MG63 (cell line): ENCODE measurements around the gene AOAH. TPM values are rescaled to one million over a fixed set of nuclear protein-coding genes. Genes with fewer than 3 reads are reported as not detected.
A peak's percentile ranks its signal among the peaks of the same experiment; 100 is the strongest.

ENCODE experiments used
- DNase-seq: peaks from one replicate; pipeline ENCODE4 v3.0.0-alpha.2; 2020
- H3K27me3 ChIP-seq: fragments of 250-450 bp; sonication (Bioruptor Pico); 2 replicates; pipeline ENCODE4 v1.5.1; 2020; ENCODE audit warnings: mild to moderate bottlenecking, moderate library complexity
- H3K36me3 ChIP-seq: fragments of 250-450 bp; sonication (Bioruptor Pico); 2 replicates; pipeline ENCODE4 v1.5.1; 2020; ENCODE audit warnings: mild to moderate bottlenecking, moderate library complexity
- H3K4me3 ChIP-seq: fragments of 250-450 bp; sonication (Bioruptor Pico); 2 replicates; pipeline ENCODE4 v1.5.1; 2020; ENCODE audit warnings: mild to moderate bottlenecking, moderate library complexity
- H3K9me3 ChIP-seq: fragments of 250-450 bp; sonication (Bioruptor Pico); 2 replicates; pipeline ENCODE4 v1.5.1; 2020; ENCODE audit warnings: mild to moderate bottlenecking, moderate library complexity
- total RNA-seq: library from RNA; depleted of rRNA; stranded (reverse); fragments of >200 nt; shearing (Covaris generic); gene quantifications from 2 replicates; pipeline ENCODE4 v1.2.3, GENCODE V29; 2014; ENCODE audit warnings: low replicate concordance; rRNA removed

The AOAH gene
- total RNA-seq = not detected in 2 replicates

- Histone ChIP-seq H3K9me3 (no peaks in the 10 kb centered on the region), H3K36me3 (no peaks in the 10 kb centered on the region), H3K4me3 (no peak within 1 kb of the TSS), H3K27me3 (no peaks in the 10 kb centered on the region)
- no peak for DNase-seq
Measured at GRCh38 chr7:36723951-36724664, at the start of gene AOAH. Gene AOAH (minus strand): TSS chr7:36724494. CDS start chr7:36724148, 346 bp downstream.

GRCh38 chr7:36766451-36766850 lies 42.2 kb upstream of the AOAH start:
- H3K36me3 ChIP-seq = no peaks in the 10 kb centered on the region
- H3K4me3 ChIP-seq = no peak overlapping the region
- H3K27me3 ChIP-seq = no peaks in the 10 kb centered on the region
- no peak for DNase-seq
- no peaks in the 10 kb centered on the region for H3K9me3 ChIP-seq

- Histone ChIP-seq H3K27me3 (no peaks in the 10 kb centered on the region), H3K4me3 (no peak overlapping the region)
- no peak for DNase-seq
Measured at GRCh38 chr7:36765605-36766004, 41.3 kb upstream of the AOAH start.

GRCh38 chr7:36764929-36765328 lies 40.6 kb upstream of the AOAH start:
- DNase-seq = no peak
- Histone ChIP-seq H3K9me3 (no peaks in the 10 kb centered on the region), H3K4me3 (no peak overlapping the region), H3K36me3 (no peaks in the 10 kb centered on the region), H3K27me3 (no peaks in the 10 kb centered on the region)

More at GRCh38 chr7:36765605-36766004, 41.3 kb upstream of the AOAH start:
- Histone ChIP-seq H3K36me3 (no peaks in the 10 kb centered on the region), H3K9me3 (no peaks in the 10 kb centered on the region)

GRCh38 chr7:36763132-36763816 lies 39.0 kb upstream of the AOAH start:
- no peaks in the 10 kb centered on the region for H3K9me3 ChIP-seq
- DNase-seq = no peak
- H3K36me3 ChIP-seq = no peaks in the 10 kb centered on the region
- no peaks in the 10 kb centered on the region for H3K27me3 ChIP-seq
- H3K4me3 ChIP-seq = no peak overlapping the region

- Histone ChIP-seq H3K36me3 (no peaks in the 10 kb centered on the region), H3K9me3 (no peaks in the 10 kb centered on the region), H3K27me3 (no peaks in the 10 kb centered on the region), H3K4me3 (no peak overlapping the region)
- DNase-seq = no peak
Measured at GRCh38 chr7:36762394-36762793, 38.1 kb upstream of the AOAH start.

- Histone ChIP-seq H3K9me3 (no peaks in the 10 kb centered on the region), H3K27me3 (no peaks in the 10 kb centered on the region), H3K36me3 (no peaks in the 10 kb centered on the region), H3K4me3 (no peak overlapping the region)
- DNase-seq = no peak
Measured at GRCh38 chr7:36761835-36762234, 37.5 kb upstream of the AOAH start.

GRCh38 chr7:36760856-36761762 lies 36.8 kb upstream of the AOAH start:
- no peaks in the 10 kb centered on the region for H3K27me3 ChIP-seq
- H3K36me3 ChIP-seq = no peaks in the 10 kb centered on the region
- no peak overlapping the region for H3K4me3 ChIP-seq
- H3K9me3 ChIP-seq = no peaks in the 10 kb centered on the region
- DNase-seq = no peak

- DNase-seq = no peak
- Histone ChIP-seq H3K4me3 (no peak overlapping the region), H3K27me3 (no peaks in the 10 kb centered on the region), H3K36me3 (no peaks in the 10 kb centered on the region), H3K9me3 (no peaks in the 10 kb centered on the region)
Measured at GRCh38 chr7:36758879-36759278, 34.6 kb upstream of the AOAH start.

- no peak for DNase-seq
- H3K9me3 ChIP-seq = no peaks in the 10 kb centered on the region
- H3K27me3 ChIP-seq = no peaks in the 10 kb centered on the region
Measured at GRCh38 chr7:36755484-36755883, 31.2 kb upstream of the AOAH start.

GRCh38 chr7:36752026-36752711 lies 27.9 kb upstream of the AOAH start:
- DNase-seq = no peak
- H3K9me3 ChIP-seq = no peaks in the 10 kb centered on the region
- no peaks in the 10 kb centered on the region for H3K27me3 ChIP-seq
- no peak overlapping the region for H3K4me3 ChIP-seq
- H3K36me3 ChIP-seq = no peaks in the 10 kb centered on the region

More at GRCh38 chr7:36755484-36755883, 31.2 kb upstream of the AOAH start:
- Histone ChIP-seq H3K4me3 (no peak overlapping the region), H3K36me3 (no peaks in the 10 kb centered on the region)

- no peak for DNase-seq
- Histone ChIP-seq H3K9me3 (no peaks in the 10 kb centered on the region), H3K27me3 (no peaks in the 10 kb centered on the region), H3K36me3 (no peaks in the 10 kb centered on the region), H3K4me3 (no peak overlapping the region)
Measured at GRCh38 chr7:36750451-36750850, 26.2 kb upstream of the AOAH start.

GRCh38 chr7:36749282-36749960 lies 25.1 kb upstream of the AOAH start:
- no peak for DNase-seq
- Histone ChIP-seq H3K9me3 (no peaks in the 10 kb centered on the region), H3K36me3 (no peaks in the 10 kb centered on the region), H3K4me3 (no peak overlapping the region), H3K27me3 (no peaks in the 10 kb centered on the region)

- H3K36me3 ChIP-seq = no peaks in the 10 kb centered on the region
- no peak for DNase-seq
- no peaks in the 10 kb centered on the region for H3K27me3 ChIP-seq
- no peak overlapping the region for H3K4me3 ChIP-seq
- H3K9me3 ChIP-seq = no peaks in the 10 kb centered on the region
Measured at GRCh38 chr7:36748017-36748487, 23.8 kb upstream of the AOAH start.

- peak; percentile 14 for DNase-seq
Measured at GRCh38 chr7:36747280-36748016, 23.2 kb upstream of the AOAH start.

More at GRCh38 chr7:36747280-36748016, 23.2 kb upstream of the AOAH start:
- Histone ChIP-seq H3K36me3 (no peaks in the 10 kb centered on the region), H3K4me3 (no peak overlapping the region), H3K27me3 (no peaks in the 10 kb centered on the region), H3K9me3 (no peaks in the 10 kb centered on the region)
